OCI-LY7 (cell line): ENCODE data around the gene EHD2. TPM values are rescaled to one million over a fixed set of nuclear protein-coding genes. Genes with fewer than 3 reads are reported as not detected.

Experiments used
- BruUV-seq: library from RNA; stranded (reverse); fragments of 400-500 nt; replicated peaks from 2 replicates; lab custom pipeline; 2021; lab: Mats Ljungman, UMichigan
- CTCF ChIA-PET: fragments of 300-600 bp; sonication (Branson Sonifier 250); formaldehyde crosslinking; loops from one replicate; lab custom pipeline; 2022; ENCODE audit warnings: antibody characterized with exemption; ENCODE audit not compliant: unreplicated experiment; lab: Charles Lee
- POLR2A ChIA-PET: fragments of 300-600 bp; sonication (Branson Sonifier 250); formaldehyde crosslinking; loops from one replicate; lab custom pipeline; 2022; ENCODE audit warnings: antibody characterized with exemption; lab: Charles Lee
- DNase-seq: peaks from one replicate; pipeline ENCODE4 v3.0.0-alpha.2; 2015; ENCODE audit warnings: low spot score
- H2AFZ ChIP-seq: fragments of 200-600 bp; sonication (generic), shearing (Covaris generic); 2 replicates; pipeline ENCODE4 v1.6.1; 2014; ENCODE audit warnings: mild to moderate bottlenecking, antibody characterized with exemption, low read length, moderate library complexity
- H3K27ac ChIP-seq: fragments of 200-600 bp; sonication (generic); 2 replicates; pipeline ENCODE4 v1.5.1; 2014; ENCODE audit warnings: mixed run types, low read depth, mild to moderate bottlenecking, moderate library complexity, low read length, inconsistent platforms; ENCODE audit not compliant: poor library complexity, severe bottlenecking
- H3K36me3 ChIP-seq: fragments of 200-600 bp; sonication (generic); 2 replicates; pipeline ENCODE4 v1.6.1; 2014; ENCODE audit warnings: mild to moderate bottlenecking, antibody characterized with exemption, low read length, moderate library complexity, mixed read lengths; ENCODE audit not compliant: insufficient read depth
- H3K4me1 ChIP-seq: fragments of 200-600 bp; sonication (generic); 2 replicates; pipeline ENCODE4 v1.5.1; 2014; ENCODE audit warnings: mild to moderate bottlenecking, low read length; ENCODE audit not compliant: insufficient read depth, poor library complexity, severe bottlenecking
- H3K4me2 ChIP-seq: fragments of 200-600 bp; sonication (generic); 2 replicates; pipeline ENCODE4 v1.6.1; 2014; ENCODE audit warnings: mild to moderate bottlenecking, low read length
- H3K4me3 ChIP-seq: fragments of 200-600 bp; sonication (generic); 2 replicates; pipeline ENCODE4 v1.5.1; 2014; ENCODE audit warnings: mild to moderate bottlenecking, low read depth, low read length; ENCODE audit not compliant: poor library complexity, severe bottlenecking
- H3K79me2 ChIP-seq: fragments of 200-600 bp; sonication (generic); 2 replicates; pipeline ENCODE4 v1.6.1; 2016; ENCODE audit warnings: low read depth, mild to moderate bottlenecking, low read length, moderate library complexity, mixed read lengths; ENCODE audit not compliant: insufficient read depth
- H3K9me2 ChIP-seq: fragments of 200-600 bp; sonication (generic); 2 replicates; pipeline ENCODE4 v1.6.1; 2016; ENCODE audit warnings: mild to moderate bottlenecking, low read length, mixed read lengths; ENCODE audit not compliant: insufficient read depth
- H3K9me3 ChIP-seq: fragments of 200-600 bp; sonication (generic); 2 replicates; pipeline ENCODE4 v1.6.1; 2014; ENCODE audit warnings: mild to moderate bottlenecking, mixed run types, low read length, mixed read lengths
- H4K20me1 ChIP-seq: fragments of 200-600 bp; sonication (generic); 2 replicates; pipeline ENCODE4 v1.6.1; 2014; ENCODE audit warnings: mild to moderate bottlenecking, antibody characterized with exemption, low read length, moderate library complexity, mixed read lengths; ENCODE audit not compliant: insufficient read depth
- EZH2phosphoT487 ChIP-seq: fragments of 200-600 bp; sonication (generic); IDR thresholded peaks from 2 replicates; pipeline ENCODE4 v1.6.1; 2018; ENCODE audit warnings: low read depth, borderline replicate concordance, mild to moderate bottlenecking, mixed run types, antibody characterized with exemption, low read length, moderate library complexity, mixed read lengths
- intact Hi-C: fragments of 100-400 bp; cut with micrococcal nuclease; formaldehyde crosslinking; loops from one replicate; pipeline ENCODE4 v1.10.0; 2022; ENCODE audit not compliant: unreplicated experiment
- total RNA-seq, 2 experiments: library from RNA; depleted of rRNA in 1 of 2; stranded (reverse); fragments of >200 nt in 1 of 2; shearing (Covaris generic) in 1 of 2; gene quantifications; 2 replicates each; pipeline ENCODE4 v1.2.3, GENCODE V29; 2014 to 2022
- TF ChIP-seq, protein P1 (sequence below): fragments of 200-600 bp; sonication (generic); conservative IDR thresholded peaks from 2 replicates; pipeline ENCODE4 v1.5.1; 2014; ENCODE audit warnings: mild to moderate bottlenecking, antibody characterized with exemption, low read length, moderate library complexity, mixed read lengths

EHD2 gene
- total RNA-seq, 2 experiments from 2014 or later, result not detected

DNA sequence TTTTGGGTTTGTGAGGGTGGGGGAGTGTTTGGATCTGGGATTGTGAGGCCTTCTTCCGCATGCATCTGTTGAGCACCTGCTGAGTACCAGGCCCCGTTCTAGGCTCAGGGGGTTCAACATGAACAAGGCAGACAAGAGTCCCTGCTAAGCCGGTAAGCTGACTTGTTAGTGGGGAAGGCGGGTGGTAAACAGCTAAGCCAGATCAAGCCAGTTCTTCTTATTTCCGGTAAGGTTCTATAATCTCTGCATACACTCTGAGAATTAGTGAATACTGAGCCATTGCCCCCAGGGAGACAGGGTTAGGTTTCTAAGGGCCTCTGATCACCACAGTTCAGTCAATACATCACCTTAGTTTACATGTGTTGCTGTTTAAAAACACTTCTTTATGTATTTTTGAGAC lies 9.9 kb upstream of the EHD2 start:
- no TSS peak for BruUV-seq
- Histone ChIP-seq H4K20me1 (no peaks in the 10 kb centered on the region; the same call in 1 of the 2 replicates), H3K4me3 (no peak overlapping the region), H3K4me1 (no peaks in the 10 kb centered on the region), H2AFZ (no peak overlapping the region), H3K27ac (no peak overlapping the region), H3K4me2 (no peak overlapping the region), H3K36me3 (peaks cover 36% of the 10 kb centered on the region), H3K79me2 (no peaks in the 10 kb centered on the region), H3K9me3 (no peaks in the 10 kb centered on the region), H3K9me2 (no peaks in the 10 kb centered on the region)
- CTCF ChIA-PET, result no interaction called here
- DNase-seq, result no peak
- POLR2A ChIA-PET, result no interaction called here
- intact Hi-C loops, result no loop called here
- TF ChIP-seq, protein P1, sequence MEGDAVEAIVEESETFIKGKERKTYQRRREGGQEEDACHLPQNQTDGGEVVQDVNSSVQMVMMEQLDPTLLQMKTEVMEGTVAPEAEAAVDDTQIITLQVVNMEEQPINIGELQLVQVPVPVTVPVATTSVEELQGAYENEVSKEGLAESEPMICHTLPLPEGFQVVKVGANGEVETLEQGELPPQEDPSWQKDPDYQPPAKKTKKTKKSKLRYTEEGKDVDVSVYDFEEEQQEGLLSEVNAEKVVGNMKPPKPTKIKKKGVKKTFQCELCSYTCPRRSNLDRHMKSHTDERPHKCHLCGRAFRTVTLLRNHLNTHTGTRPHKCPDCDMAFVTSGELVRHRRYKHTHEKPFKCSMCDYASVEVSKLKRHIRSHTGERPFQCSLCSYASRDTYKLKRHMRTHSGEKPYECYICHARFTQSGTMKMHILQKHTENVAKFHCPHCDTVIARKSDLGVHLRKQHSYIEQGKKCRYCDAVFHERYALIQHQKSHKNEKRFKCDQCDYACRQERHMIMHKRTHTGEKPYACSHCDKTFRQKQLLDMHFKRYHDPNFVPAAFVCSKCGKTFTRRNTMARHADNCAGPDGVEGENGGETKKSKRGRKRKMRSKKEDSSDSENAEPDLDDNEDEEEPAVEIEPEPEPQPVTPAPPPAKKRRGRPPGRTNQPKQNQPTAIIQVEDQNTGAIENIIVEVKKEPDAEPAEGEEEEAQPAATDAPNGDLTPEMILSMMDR, result no peak
- no peak for TF ChIP-seq EZH2phosphoT487

DNA sequence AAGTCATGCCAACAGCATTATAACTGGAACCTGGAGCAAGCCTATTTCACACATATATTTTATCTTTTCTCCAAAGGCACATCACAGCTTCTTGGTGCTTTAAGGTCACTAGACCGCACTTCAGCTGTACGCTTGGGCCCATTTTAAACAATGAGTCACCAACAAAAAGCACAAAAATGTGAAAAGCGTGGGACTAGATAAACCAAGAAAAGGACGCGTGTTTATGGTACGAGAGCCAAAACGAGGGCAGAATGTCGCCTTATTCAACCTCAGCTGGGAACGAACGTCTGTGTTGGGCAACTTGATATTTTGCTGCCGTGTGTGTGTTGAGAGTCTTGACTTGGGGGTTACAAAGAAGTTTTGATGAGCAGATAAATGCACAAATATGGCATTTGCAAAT lies 9.2 kb upstream of the EHD2 start:
- no peaks in the 10 kb centered on the region; the same call in 1 of the 2 replicates for H4K20me1 ChIP-seq

DNA sequence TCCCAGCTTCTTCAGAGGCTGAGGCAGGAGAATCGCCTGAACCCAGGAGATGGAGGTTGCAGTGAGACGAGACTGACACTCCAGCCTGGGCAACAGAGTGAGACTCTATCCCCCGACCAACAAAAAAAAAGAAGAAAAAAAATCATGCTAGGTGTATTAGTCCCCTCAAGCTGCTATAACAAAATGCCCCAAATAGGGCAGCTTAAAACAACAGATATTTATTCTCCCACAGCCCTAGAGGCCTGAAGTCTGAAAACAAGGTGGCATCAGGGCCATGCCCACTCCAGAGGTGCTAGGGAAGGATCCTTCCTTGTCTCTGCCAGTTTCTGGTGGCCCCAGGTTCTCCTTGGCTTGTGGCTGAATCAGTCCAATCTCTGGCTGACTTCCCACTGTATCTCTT lies 8.6 kb upstream of the EHD2 start:
- no peak for DNase-seq
- ChIA-PET CTCF (no interaction called here), POLR2A (no interaction called here)
- H3K4me2 ChIP-seq, result no peak overlapping the region
- no peaks in the 10 kb centered on the region for H3K79me2 ChIP-seq
- peaks cover 23% of the 10 kb centered on the region for H3K36me3 ChIP-seq
- intact Hi-C loops, result no loop called here
- H3K4me3 ChIP-seq, result no peak overlapping the region
- no TSS peak for BruUV-seq
- TF ChIP-seq, protein P1, result no peak
- TF ChIP-seq EZH2phosphoT487, result no peak
- H2AFZ ChIP-seq, result no peak overlapping the region
- no peaks in the 10 kb centered on the region for H3K9me3 ChIP-seq
- H3K4me1 ChIP-seq, result no peaks in the 10 kb centered on the region
- H3K9me2 ChIP-seq, result no peaks in the 10 kb centered on the region
- no peaks in the 10 kb centered on the region; the same call in 1 of the 2 replicates for H4K20me1 ChIP-seq
- no peak overlapping the region for H3K27ac ChIP-seq

More for the DNA sequence above, 9.2 kb upstream of the EHD2 start:
- ChIA-PET CTCF (no interaction called here), POLR2A (no interaction called here)
- H3K9me2 ChIP-seq, result no peaks in the 10 kb centered on the region
- DNase-seq, result no peak
- H3K4me3 ChIP-seq, result no peak overlapping the region
- H3K4me2 ChIP-seq, result no peak overlapping the region
- no peaks in the 10 kb centered on the region for H3K9me3 ChIP-seq
- no peak for TF ChIP-seq EZH2phosphoT487
- TF ChIP-seq, protein P1, result no peak
- intact Hi-C loops, result no loop called here
- no peaks in the 10 kb centered on the region for H3K4me1 ChIP-seq
- no peaks in the 10 kb centered on the region for H3K79me2 ChIP-seq
- H3K36me3 ChIP-seq, result peaks cover 29% of the 10 kb centered on the region
- no peak overlapping the region for H3K27ac ChIP-seq
- BruUV-seq, result no TSS peak
- H2AFZ ChIP-seq, result no peak overlapping the region
